Measurements from ENCODE around the gene MYH15. TPM values are rescaled to one million over a fixed set of nuclear protein-coding genes. Genes with fewer than 3 reads are reported as not detected.

The MYH15 gene
- polyA plus RNA-seq, 1 experiment = 0.68 TPM

DNA sequence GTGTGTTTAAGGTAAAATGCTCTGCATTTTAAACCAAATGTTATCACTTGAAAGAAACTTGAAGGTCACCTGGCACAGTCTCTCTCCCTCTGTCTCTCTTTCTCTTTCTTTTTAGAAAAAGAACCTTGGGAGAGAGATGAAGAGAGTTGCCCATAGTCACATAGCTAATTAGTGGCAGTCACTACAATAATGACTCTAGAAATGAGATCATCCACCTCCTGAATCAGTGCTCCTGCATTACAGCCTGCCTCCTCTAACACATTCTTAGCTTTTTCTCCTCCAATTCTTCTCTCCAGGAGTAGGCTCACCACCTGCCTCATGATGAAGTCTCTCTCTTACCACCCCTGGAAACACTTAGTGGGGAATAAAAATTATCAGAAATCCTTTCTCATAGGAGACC is 2.5 kb downstream of the MYH15 start:
- Histone ChIP-seq H3K4me3 (ENCODE audit: low read depth, low read length) (no peak overlapping the region), H3K27ac (ENCODE audit: low read depth, low read length) (no peak overlapping the region), H3K27me3 (ENCODE audit: control insufficient read depth, insufficient read depth, low read length) (no peaks in the 10 kb centered on the region), H3K9me3 (ENCODE audit: control insufficient read depth, insufficient read depth, low read length) (no peaks in the 10 kb centered on the region)
- no peak for TF ChIP-seq CTCF (IDR thresholded peaks at IDR 0.05; ENCODE audit: low read depth, low read length)
- ChIA-PET CTCF (interaction anchor here (1.4 kb wide), 1 partner anchor 18 kb away, joined by 5 read pairs; no protein-coding TSS in a partner anchor), POLR2A (no interaction called here)
- DNase-seq (ENCODE audit: low read depth, low spot score) = no peak

GRCh38 chr3:108505811-108506210 is 4.6 kb downstream of the MYH15 start:
- no peak overlapping the region for H3K27ac ChIP-seq (ENCODE audit: low read depth, low read length)
- no peak overlapping the region for H3K4me3 ChIP-seq (ENCODE audit: low read depth, low read length)
- ChIA-PET CTCF (interaction anchor here (0.6 to 1.7 kb wide), 5 partner anchors 11 to 165 kb away, joined by 3 to 10 read pairs (median 3); no protein-coding TSS in a partner anchor), POLR2A (no interaction called here)
- no peak for DNase-seq (ENCODE audit: low read depth, low spot score)
- no peaks in the 10 kb centered on the region for H3K9me3 ChIP-seq (ENCODE audit: control insufficient read depth, insufficient read depth, low read length)
- no peaks in the 10 kb centered on the region for H3K27me3 ChIP-seq (ENCODE audit: control insufficient read depth, insufficient read depth, low read length)
- TF ChIP-seq CTCF (IDR thresholded peaks at IDR 0.05; ENCODE audit: low read depth, low read length) = no peak

DNA sequence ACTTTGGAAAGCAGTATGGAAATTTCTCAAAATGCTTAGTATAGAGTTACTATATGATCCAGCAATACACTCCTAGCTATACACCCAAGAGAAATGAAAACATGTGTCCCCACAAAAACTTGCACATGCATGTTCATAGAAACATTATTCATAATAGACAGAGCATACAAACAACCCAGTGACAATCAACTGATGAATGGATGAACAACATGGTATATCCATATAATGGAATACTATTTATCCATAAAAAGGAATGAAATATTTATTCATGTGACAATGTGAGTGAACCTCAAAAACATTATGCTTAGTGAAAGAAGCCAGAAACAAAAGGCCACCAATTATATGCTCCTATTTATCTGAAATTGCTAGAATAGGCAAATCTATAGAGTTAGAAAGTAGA is 6.7 kb downstream of the MYH15 start:
- DNase-seq (ENCODE audit: low read depth, low spot score) = no peak
- POLR2A ChIA-PET = no interaction called here
- Histone ChIP-seq H3K27me3 (ENCODE audit: control insufficient read depth, insufficient read depth, low read length) (no peaks in the 10 kb centered on the region), H3K4me3 (ENCODE audit: low read depth, low read length) (no peak overlapping the region), H3K27ac (ENCODE audit: low read depth, low read length) (no peak overlapping the region), H3K9me3 (ENCODE audit: control insufficient read depth, insufficient read depth, low read length) (no peaks in the 10 kb centered on the region)
- CTCF ChIA-PET = no interaction called here
- TF ChIP-seq CTCF (IDR thresholded peaks at IDR 0.05; ENCODE audit: low read depth, low read length) = no peak

DNA sequence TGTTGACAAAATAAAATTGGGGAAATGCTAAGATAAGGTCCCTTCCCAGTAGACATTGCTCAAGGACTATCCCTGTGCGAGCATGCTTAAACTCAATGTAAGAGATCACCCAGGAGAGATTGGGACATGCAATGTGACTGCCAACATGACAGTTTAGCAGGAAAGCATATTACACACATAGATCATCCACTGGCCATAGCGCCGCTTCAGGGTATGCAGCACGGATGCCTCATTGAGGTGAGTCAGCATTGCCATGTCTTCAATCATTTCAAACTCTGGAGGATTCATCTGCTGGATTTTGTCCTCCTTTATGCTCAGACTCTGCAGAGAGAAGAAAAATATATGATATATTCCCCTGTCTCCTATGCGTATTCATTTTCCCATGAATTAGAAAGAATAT is 8.9 kb downstream of the MYH15 start:
- CTCF ChIA-PET = interaction anchor here (0.8 to 1.5 kb wide), 3 partner anchors 10 to 51 kb away, joined by 3 to 4 read pairs (median 3); no protein-coding TSS in a partner anchor

GRCh38 chr3:108500728-108501127 is 9.7 kb downstream of the MYH15 start:
- DNase-seq (ENCODE audit: low read depth, low spot score) = no peak
- ChIA-PET CTCF (interaction anchor here (0.8 to 3.4 kb wide), 4 partner anchors 9 to 52 kb away, joined by 3 to 16 read pairs (median 4); no protein-coding TSS in a partner anchor), POLR2A (no interaction called here)
- H3K27ac ChIP-seq (ENCODE audit: low read depth, low read length) = no peak overlapping the region
- H3K9me3 ChIP-seq (ENCODE audit: control insufficient read depth, insufficient read depth, low read length) = no peaks in the 10 kb centered on the region
- no peak overlapping the region for H3K4me3 ChIP-seq (ENCODE audit: low read depth, low read length)
- TF ChIP-seq CTCF (IDR thresholded peaks at IDR 0.05; ENCODE audit: low read depth, low read length) = no peak
- no peaks in the 10 kb centered on the region for H3K27me3 ChIP-seq (ENCODE audit: control insufficient read depth, insufficient read depth, low read length)

More for the DNA sequence above, 8.9 kb downstream of the MYH15 start:
- Histone ChIP-seq H3K9me3 (ENCODE audit: control insufficient read depth, insufficient read depth, low read length) (no peaks in the 10 kb centered on the region), H3K27me3 (ENCODE audit: control insufficient read depth, insufficient read depth, low read length) (no peaks in the 10 kb centered on the region), H3K4me3 (ENCODE audit: low read depth, low read length) (no peak overlapping the region), H3K27ac (ENCODE audit: low read depth, low read length) (no peak overlapping the region)
- DNase-seq (ENCODE audit: low read depth, low spot score) = no peak
- TF ChIP-seq CTCF (IDR thresholded peaks at IDR 0.05; ENCODE audit: low read depth, low read length) = no peak
- POLR2A ChIA-PET = no interaction called here
